Activated CD8-positive, alpha-beta memory T cell treated with anti-CD3 and anti-CD28 coated beads, Interleukin-2, amount 10 ng/mL, durations not matched to agents 7 days and 5 days (primary cell): Measurements from ENCODE around the gene CDKL4. TPM values are rescaled to one million over a fixed set of nuclear protein-coding genes. Genes with fewer than 3 reads are reported as not detected.
"Not testable (repeated sequence)": the region's sequence is repeated elsewhere in the genome, so short reads cannot be mapped to it uniquely, and the experiment has no call there.

Source experiments
- ATAC-seq: fragments of 150-1000 bp; cut with Tn5 transposase; one replicate; pipeline ENCODE4 v1.10.0; 2021; ENCODE audit warnings: moderate library complexity
- CTCF ChIA-PET: fragments of 350-600 bp; sonication (Branson Sonifier 250); formaldehyde crosslinking; loops from one replicate; lab custom pipeline; 2021; ENCODE audit warnings: antibody characterized with exemption; lab: Charles Lee
- DNase-seq: peaks from one replicate; pipeline ENCODE4 v3.0.0-alpha.2; 2020
- H3K27ac Mint-ChIP-seq: one replicate; pipeline ENCODE4 v1.8.0; 2021; ENCODE audit warnings: mild to moderate bottlenecking, mixed read lengths
- H3K27me3 Mint-ChIP-seq: one replicate; pipeline ENCODE4 v1.8.0; 2021; ENCODE audit warnings: mixed read lengths
- H3K36me3 Mint-ChIP-seq: one replicate; pipeline ENCODE4 v1.8.0; 2021; ENCODE audit warnings: mild to moderate bottlenecking, mixed read lengths
- H3K4me1 Mint-ChIP-seq: one replicate; pipeline ENCODE4 v1.8.0; 2021; ENCODE audit warnings: mixed read lengths
- H3K4me3 Mint-ChIP-seq: one replicate; pipeline ENCODE4 v1.8.0; 2021; ENCODE audit warnings: mild to moderate bottlenecking, moderate library complexity, mixed read lengths
- H3K9me3 Mint-ChIP-seq: one replicate; pipeline ENCODE4 v1.8.0; 2022; ENCODE audit warnings: low read depth, mixed read lengths
- total RNA-seq, 2 experiments: library from RNA; stranded (reverse); gene quantifications; one replicate each; pipeline ENCODE4 v1.2.3, GENCODE V29; 2021

CDKL4 gene
- total RNA-seq, 2 experiments from 2014 or later, result 0.32 to 1.1 TPM

DNA sequence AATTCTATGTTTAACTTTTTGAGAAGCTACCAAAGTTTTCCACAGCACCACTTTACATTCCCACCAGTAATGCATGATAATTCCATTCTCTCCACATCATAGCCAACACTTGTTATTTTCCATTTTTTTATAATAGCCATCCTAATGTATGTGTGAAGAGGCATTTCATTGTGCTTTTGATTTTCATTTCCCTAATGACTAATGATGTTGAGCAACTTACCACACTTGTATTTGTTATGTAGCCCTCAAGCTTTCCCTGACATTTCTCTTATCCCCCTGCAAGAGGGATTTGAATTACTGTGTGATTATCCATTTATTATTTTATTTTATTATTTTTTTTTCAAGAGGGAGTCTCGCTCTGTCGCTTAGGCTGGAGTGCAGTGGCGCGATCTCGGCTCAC, 99.4 kb downstream of the CDKL4 start:
- CTCF ChIA-PET, result interaction anchor here (1.0 to 1.9 kb wide), 4 partner anchors 18 to 85 kb away, joined by 3 to 4 read pairs (median 4); partner anchors contain the start of gene SOS1
- H3K27me3 Mint-ChIP-seq, result no peaks in the 10 kb centered on the region
- no peaks in the 10 kb centered on the region for H3K9me3 Mint-ChIP-seq

DNA sequence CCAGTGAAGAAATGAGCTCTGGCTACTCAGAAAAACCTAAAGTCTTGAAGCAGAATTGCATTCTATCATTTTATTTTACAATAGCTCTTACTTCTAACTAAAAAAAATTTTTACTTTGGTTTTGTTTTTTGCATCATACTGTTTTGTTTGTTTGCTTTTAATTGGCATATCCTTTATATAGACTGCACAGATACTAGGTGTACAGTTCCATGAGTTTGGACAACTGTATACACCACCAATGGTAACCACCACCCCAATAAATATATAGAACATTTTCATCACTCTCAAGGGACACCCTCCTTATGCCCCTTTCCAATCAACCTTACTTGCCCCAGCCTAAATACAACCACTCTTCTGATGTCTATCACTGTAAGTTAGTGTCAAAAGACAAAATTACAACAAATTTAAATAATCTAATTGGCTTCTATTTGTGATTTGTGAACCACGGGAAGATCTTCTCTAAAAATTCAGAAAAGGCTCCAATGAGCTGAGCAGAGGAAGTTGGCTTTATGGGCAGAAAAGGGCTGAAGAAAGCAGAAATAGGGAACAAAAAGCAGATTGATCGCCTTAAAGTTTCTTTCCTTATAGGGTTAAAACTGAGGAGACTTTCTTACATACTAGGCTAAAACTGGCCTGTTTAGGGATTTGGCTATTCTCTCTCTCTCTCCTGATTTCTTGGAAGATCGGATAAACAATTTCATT, 100.7 kb downstream of the CDKL4 start:
- no peaks in the 10 kb centered on the region for H3K9me3 Mint-ChIP-seq

More for the DNA sequence above, 99.4 kb downstream of the CDKL4 start:
- Mint-ChIP-seq H3K27ac (no peak overlapping the region), H3K4me3 (no peak overlapping the region), H3K4me1 (peaks cover 51% of the 10 kb centered on the region), H3K36me3 (peaks cover 7% of the 10 kb centered on the region)
- no peak for ATAC-seq
- no peak for DNase-seq

DNA sequence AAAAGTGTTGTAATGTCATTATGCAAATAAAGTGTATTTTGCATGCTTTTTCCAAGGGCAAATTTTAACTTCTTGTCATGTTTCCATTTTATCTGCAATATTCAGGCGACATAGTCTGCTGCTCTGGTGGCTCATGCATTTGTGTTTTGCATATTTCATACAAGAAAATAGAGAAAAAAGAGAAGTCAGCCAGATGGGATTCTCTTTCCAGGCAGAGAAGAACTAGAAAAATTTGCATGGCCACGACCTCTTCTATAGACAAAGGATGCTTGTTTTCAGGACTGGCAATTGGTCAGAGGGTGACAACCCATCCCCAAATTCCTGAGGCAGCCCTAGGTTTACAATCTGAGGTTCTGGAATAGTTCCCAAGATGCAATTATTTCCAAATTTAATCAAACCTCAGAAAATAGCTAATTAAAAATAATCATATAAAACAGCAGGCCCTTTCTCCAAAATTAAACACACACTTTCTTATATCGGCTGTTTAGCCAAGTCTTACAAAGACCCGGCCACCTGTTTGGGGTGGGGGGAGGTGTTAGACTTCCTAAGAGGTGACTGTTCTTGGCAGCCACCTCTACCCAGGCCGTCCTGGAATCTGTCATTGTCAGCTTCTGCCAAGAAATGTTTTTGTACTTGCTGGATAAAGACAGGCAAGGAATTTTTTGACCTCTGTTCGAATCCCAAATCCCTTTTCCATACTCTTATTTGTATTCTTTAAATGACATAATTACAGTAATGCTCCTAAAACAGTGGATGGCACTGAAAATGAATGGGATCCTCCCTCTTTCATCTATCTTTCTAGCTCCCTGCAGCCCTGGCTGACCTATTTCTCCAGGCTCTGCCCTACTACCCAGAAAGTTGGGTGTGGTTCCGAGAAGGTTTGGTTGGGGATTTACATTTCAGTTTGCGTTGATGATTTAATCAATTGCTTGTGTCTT, 102.2 kb downstream of the CDKL4 start:
- no peaks in the 10 kb centered on the region for H3K27me3 Mint-ChIP-seq
- DNase-seq (peak; percentile 60), ATAC-seq (peak; percentile 67)
- peak overlapping the region; percentile 4 for H3K4me3 Mint-ChIP-seq
- H3K9me3 Mint-ChIP-seq, result no peaks in the 10 kb centered on the region
- H3K27ac Mint-ChIP-seq, result peak overlapping the region; percentile 86
- H3K36me3 Mint-ChIP-seq, result peaks cover 5% of the 10 kb centered on the region
- H3K4me1 Mint-ChIP-seq, result peaks cover 69% of the 10 kb centered on the region
- CTCF ChIA-PET, result interaction anchor here (0.7 to 1.8 kb wide), 6 partner anchors 14 to 88 kb away, joined by 3 to 7 read pairs (median 4); partner anchors contain the start of gene SOS1

More for the DNA sequence above, 100.7 kb downstream of the CDKL4 start:
- CTCF ChIA-PET, result interaction anchor here (1.0 to 1.9 kb wide), 5 partner anchors 15 to 86 kb away, joined by 3 to 7 read pairs (median 4); partner anchors contain the start of gene SOS1
- Mint-ChIP-seq H3K4me3 (no peak overlapping the region), H3K27ac (peak overlapping the region; percentile 86), H3K36me3 (peaks cover 5% of the 10 kb centered on the region), H3K27me3 (no peaks in the 10 kb centered on the region), H3K4me1 (peaks cover 60% of the 10 kb centered on the region)
- no peak for DNase-seq
- no peak for ATAC-seq

DNA sequence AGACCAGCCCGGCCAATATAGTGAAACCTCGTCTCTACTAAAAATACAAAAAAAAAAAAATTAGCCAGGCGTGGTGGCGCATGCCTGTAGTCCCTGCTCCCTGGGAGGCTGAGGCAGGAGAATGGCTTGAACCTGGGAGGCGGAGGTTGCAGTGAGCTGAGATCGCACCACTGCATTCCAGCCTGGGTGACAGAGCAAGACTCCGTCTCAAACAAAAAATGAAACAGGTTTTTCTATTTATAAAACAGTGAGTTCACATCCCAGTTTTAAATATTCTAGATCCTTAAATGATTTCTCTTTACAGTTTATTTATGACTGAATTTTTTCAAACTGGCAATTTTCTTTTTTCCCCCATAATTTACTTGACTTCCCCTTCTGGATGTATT, 102.8 kb downstream of the CDKL4 start:
- CTCF ChIA-PET, result interaction anchor here (0.6 to 1.3 kb wide), 5 partner anchors 11 to 78 kb away, joined by 3 to 4 read pairs (median 3); no protein-coding TSS in a partner anchor
- H3K9me3 Mint-ChIP-seq, H3K4me3 Mint-ChIP-seq, H3K36me3 Mint-ChIP-seq, H3K27me3 Mint-ChIP-seq, DNase-seq, ATAC-seq: not testable (repeated sequence)
- Mint-ChIP-seq H3K4me1 (peaks cover 73% of the 10 kb centered on the region), H3K27ac (peak overlapping the region; percentile 86)

DNA sequence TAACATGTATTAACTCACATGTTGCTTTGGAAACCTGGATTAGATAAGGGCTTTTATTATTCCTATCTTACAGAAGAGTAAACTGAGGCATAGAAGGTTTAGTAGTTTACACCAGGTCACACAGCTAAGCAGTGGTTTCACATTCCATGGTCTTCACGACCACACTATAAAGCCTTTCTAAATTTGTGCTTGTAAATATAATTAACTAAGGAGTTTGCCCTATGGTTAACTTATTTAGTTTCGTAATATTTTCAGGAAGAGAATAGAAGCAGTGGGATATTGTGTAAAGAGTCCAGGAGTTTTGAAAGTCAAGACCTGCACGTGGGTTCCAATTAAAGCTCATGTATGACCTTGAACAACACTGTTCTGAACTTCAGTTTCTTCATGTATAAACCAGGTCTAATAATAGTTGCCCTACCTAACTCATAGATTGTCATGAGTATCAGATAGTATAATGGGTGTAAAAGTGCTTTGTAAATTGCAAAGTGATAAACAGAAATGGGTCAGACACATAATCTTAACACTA, 103.4 kb downstream of the CDKL4 start:
- CTCF ChIA-PET, result interaction anchor here (0.6 to 1.4 kb wide), 5 partner anchors 11 to 78 kb away, joined by 3 to 4 read pairs (median 3); no protein-coding TSS in a partner anchor
- DNase-seq (no peak), ATAC-seq (no peak)
- H3K27ac Mint-ChIP-seq, result peak overlapping the region; percentile 38
- no peaks in the 10 kb centered on the region for H3K27me3 Mint-ChIP-seq
- H3K4me1 Mint-ChIP-seq, result peaks cover 79% of the 10 kb centered on the region
- peaks cover 5% of the 10 kb centered on the region for H3K36me3 Mint-ChIP-seq
- H3K4me3 Mint-ChIP-seq, result no peak overlapping the region
- no peaks in the 10 kb centered on the region for H3K9me3 Mint-ChIP-seq

DNA sequence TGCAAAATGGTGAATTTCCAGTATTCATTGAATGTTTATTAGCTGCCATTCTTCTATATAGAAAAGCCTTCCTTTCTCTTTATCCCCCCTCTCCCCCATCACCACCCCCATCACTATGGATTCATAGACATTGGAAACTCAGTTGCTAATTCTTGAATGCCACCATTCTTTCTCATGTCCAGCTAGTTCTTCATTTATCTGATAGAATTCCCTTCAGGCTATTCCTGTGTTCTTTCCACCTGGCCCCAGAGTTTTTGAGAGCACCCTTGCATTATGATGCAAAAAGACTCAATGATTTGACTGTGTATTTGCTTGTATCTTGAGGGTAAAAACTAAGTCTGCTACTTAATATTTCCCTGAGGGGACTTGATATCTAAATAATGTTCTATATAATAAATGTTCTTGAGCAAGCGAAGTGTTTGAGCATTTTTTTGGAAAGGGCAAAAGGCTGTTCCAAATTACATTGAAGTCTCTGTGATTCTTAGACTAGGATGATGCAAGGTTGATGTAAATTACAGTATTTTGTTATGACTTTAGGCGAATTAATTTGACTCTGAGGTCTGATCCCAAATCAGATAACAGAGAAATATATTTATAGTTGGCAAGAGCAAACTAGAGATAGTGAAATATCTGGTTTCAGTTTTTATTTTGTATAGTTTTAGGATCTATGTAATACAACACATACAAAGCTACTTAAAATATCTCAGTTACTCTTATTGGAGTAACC, 104.1 kb downstream of the CDKL4 start:
- Mint-ChIP-seq H3K27me3 (no peaks in the 10 kb centered on the region), H3K4me3 (no peak overlapping the region), H3K36me3 (peaks cover 3% of the 10 kb centered on the region), H3K9me3 (no peaks in the 10 kb centered on the region), H3K27ac (peak overlapping the region; percentile 38), H3K4me1 (peaks cover 77% of the 10 kb centered on the region)
- ATAC-seq (no peak), DNase-seq (no peak)
- CTCF ChIA-PET, result interaction anchor here (1.3 to 1.4 kb wide), 2 partner anchors 10 to 12 kb away, joined by 3 to 4 read pairs; no protein-coding TSS in a partner anchor

DNA sequence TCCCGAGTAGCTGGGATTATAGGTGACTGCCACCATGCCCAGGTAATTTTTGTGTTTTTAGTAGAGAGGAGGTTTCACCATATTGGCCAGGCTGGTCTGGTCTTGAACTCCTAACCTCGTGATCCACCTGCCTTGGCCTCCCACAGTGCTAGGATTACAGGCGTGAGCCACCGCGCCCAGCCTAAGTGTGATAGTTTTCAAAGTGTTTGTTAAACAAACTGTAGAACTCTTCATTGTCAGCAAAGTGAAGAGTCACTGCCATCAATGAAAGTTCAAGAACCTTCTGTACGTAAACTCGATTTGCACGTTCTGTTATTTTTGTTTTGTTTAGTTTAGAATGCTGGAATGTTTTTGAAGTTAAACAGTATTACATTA, 104.9 kb downstream of the CDKL4 start:
- ATAC-seq (no peak), DNase-seq (no peak)
- Mint-ChIP-seq H3K27me3 (no peaks in the 10 kb centered on the region), H3K4me1 (peaks cover 80% of the 10 kb centered on the region), H3K36me3 (peaks cover 3% of the 10 kb centered on the region), H3K4me3 (no peak overlapping the region), H3K9me3 (no peaks in the 10 kb centered on the region), H3K27ac (peak overlapping the region; percentile 48)
- CTCF ChIA-PET, result interaction anchor here (1.4 kb wide), 1 partner anchor 13 kb away, joined by 3 read pairs; no protein-coding TSS in a partner anchor

DNA sequence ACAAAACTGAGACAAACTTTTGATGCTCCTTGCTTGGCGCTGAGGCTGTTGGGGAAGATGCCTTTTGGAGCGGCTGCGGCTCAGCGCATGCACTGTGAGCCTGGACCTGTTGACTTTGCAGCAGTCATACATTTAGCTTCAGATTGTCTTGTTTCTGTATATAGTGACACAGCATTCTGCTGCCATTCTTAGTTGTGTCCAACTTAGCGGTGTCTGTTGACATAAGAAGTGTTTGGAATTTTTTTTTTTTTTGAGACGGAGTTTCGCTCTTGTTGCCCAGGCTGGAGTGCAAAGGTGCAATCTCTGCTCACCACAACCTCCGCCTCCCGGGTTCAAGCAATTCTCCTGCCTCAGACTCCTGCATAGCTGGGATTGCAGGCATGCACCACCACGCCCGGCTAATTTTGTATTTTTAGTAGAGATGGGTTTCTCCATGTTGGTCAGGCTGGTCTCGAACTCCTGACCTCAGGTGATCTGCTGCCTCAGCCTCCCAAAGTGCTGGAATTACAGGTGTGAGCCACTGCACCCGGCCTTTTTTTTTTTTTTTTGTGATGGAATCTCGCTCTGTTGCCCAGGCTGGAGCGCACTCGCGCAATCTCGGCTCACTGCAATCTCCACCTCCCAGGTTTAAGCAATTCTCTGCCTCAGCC, 105.5 kb downstream of the CDKL4 start:
- H3K4me3 Mint-ChIP-seq, H3K36me3 Mint-ChIP-seq: not testable (repeated sequence)
- CTCF ChIA-PET, result interaction anchor here (1.2 to 1.4 kb wide), 2 partner anchors 13 to 190 kb away, joined by 3 to 4 read pairs; no protein-coding TSS in a partner anchor

DNA sequence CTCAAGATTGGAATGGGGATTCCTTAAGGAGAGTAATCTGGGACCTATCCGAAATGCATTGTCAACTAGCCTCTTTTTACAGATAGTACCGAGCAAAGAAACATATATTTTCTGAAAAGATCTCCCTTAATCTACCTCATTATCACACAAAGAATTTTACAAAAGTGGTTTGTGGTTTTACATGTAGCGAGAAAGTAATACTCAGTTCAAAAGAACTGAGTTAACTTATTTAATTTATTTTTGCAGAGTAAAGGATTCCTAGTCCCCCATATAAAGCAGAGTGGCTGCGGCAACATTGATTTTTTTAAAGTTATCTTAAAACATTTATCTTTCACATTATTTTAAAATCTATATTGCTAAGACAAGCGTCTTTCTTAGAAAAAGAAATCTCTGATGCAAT, 107.0 kb downstream of the CDKL4 start:
- no peak for DNase-seq
- CTCF ChIA-PET, result interaction anchor here (0.7 to 2.2 kb wide), 5 partner anchors 8 to 189 kb away, joined by 3 to 11 read pairs (median 3); no protein-coding TSS in a partner anchor

More for the DNA sequence above, 105.5 kb downstream of the CDKL4 start:
- peaks cover 80% of the 10 kb centered on the region for H3K4me1 Mint-ChIP-seq
- DNase-seq, H3K9me3 Mint-ChIP-seq, H3K27me3 Mint-ChIP-seq, ATAC-seq: not testable (repeated sequence)
- H3K27ac Mint-ChIP-seq, result peak overlapping the region; percentile 48

DNA sequence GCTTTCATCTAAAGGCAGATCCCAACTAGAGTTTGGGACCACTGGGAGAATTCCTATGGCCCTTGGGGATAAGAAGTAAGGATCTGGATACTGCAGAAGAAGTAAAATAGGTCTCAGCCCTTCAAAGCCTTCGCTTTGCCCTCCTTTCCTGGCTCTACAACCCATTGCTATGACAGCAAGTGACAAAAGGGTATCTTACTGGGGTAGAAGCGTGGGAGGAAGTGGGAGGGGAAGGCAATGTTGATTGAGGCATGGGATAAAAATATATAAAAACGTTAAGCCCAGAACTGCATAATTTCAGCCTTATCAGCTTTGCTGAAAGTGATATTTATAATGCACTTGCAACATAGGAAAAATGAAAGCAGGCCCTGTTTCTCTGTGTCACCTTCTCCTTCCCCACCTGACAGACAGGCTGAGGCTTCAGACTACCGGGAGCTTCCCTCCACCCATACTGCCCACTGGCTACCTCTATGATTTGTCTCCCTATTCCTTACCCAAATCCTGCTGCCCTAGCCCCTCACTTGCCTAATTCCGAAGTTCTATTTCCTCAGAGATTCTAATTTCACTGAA, 108.0 kb downstream of the CDKL4 start:
- CTCF ChIA-PET, result interaction anchor here (1.0 to 2.2 kb wide), 2 partner anchors 15 to 92 kb away, joined by 3 to 11 read pairs; partner anchors contain the start of gene SOS1
- Mint-ChIP-seq H3K27ac (peak overlapping the region; percentile 84), H3K27me3 (peaks cover 2% of the 10 kb centered on the region), H3K36me3 (peaks cover 5% of the 10 kb centered on the region), H3K4me1 (peaks cover 66% of the 10 kb centered on the region), H3K4me3 (peak overlapping the region; percentile 32), H3K9me3 (no peaks in the 10 kb centered on the region)
- ATAC-seq (peak; percentile 46), DNase-seq (no peak)

More for the DNA sequence above, 107.0 kb downstream of the CDKL4 start:
- no peaks in the 10 kb centered on the region for H3K9me3 Mint-ChIP-seq
- peak; percentile 50 for ATAC-seq
- peaks cover 2% of the 10 kb centered on the region for H3K27me3 Mint-ChIP-seq
- H3K27ac Mint-ChIP-seq, result peak overlapping the region; percentile 84
- H3K4me3 Mint-ChIP-seq, result peak overlapping the region; percentile 45
- peaks cover 5% of the 10 kb centered on the region for H3K36me3 Mint-ChIP-seq
- peaks cover 71% of the 10 kb centered on the region for H3K4me1 Mint-ChIP-seq

DNA sequence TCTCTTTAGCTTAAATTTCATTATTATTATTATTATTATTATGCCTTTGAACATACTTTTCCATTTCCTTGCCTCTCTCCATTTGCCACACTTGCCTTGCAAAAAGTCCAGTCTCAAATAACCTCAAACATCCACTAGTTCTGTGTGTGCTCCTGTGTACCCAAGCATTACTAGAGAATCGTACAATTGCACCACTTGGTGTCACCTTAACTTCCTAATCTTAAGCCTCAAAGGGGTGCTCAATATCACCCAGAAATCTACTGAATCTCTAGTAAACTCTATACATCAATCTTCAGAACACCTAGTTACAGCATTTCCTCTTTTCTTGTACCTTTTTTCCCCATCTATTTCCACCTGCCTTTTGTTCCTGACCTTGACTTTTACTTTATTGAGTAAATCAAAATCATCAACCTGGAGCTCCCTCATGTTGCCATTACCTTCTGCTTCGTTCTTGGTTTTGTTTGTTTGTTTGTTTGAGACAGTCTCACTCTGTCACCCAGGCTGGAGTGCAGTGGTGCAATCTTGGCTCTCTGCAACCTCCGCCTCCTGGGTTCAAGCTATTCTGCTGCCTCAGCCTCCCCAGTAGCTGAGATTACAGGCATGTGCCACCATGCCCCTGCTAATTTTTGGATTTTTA, 110.4 kb downstream of the CDKL4 start:
- Mint-ChIP-seq H3K4me1 (peaks cover 65% of the 10 kb centered on the region), H3K36me3 (peaks cover 6% of the 10 kb centered on the region), H3K27me3 (peaks cover 2% of the 10 kb centered on the region), H3K4me3 (no peak overlapping the region), H3K9me3 (no peaks in the 10 kb centered on the region), H3K27ac (peak overlapping the region; percentile 67)
- CTCF ChIA-PET, result interaction anchor here (0.6 to 3.1 kb wide), 9 partner anchors 8 to 186 kb away, joined by 3 to 22 read pairs (median 3); partner anchors contain the start of gene SOS1
- ATAC-seq, result no peak
- no peak for DNase-seq
